GM18520 (cell line): ENCODE measurements around the gene FAHD1.

ENCODE experiments used
- ATAC-seq: cut with Tn5 transposase; IDR thresholded peaks from one replicate; pipeline ENCODE4 v1.9.1; 2021; ENCODE audit not compliant: unreplicated experiment

The FAHD1 gene

DNA sequence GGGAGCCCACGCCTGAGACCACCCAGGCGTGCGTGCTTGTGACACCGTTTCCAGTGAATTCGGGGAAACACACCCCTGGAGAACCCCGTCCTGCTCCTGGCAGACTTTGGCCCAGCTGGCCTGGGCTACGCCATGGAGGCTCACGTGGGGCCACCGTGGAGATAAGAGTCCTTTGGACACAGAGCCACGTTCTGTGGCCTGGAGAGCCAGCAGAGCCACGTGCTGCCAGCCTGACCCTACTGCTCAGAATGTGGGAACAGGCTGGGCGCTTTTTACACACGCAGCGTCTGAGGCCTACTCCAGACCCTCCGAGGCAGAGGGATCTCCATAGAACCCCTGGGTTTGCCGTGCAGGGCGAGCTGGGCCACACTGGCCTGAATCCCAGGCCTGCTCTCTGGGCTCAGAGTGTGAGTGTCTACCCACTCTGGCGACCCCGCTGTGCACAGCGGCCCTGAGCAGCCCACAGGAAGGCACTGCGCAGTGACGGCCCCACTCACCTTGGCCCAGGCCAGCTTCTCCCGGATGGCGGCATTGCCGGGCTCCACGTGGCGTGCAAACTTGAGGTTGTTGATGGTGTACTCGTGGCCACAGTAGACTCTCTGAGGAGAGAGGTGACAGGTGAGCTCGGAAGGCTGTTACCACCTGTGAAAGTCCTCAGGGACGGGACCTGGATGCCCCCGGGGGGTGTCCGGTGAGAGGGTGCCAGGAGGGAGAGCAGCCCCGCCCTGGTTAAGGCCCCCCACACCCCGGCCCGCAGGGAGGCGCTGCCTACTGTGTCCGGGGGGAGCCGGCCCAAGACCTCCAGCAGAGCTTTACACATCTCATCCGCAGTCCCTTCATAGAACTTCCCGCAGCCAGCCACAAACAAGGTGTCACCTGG is 10.4 kb upstream of the FAHD1 start:
- ATAC-seq = no peak

DNA sequence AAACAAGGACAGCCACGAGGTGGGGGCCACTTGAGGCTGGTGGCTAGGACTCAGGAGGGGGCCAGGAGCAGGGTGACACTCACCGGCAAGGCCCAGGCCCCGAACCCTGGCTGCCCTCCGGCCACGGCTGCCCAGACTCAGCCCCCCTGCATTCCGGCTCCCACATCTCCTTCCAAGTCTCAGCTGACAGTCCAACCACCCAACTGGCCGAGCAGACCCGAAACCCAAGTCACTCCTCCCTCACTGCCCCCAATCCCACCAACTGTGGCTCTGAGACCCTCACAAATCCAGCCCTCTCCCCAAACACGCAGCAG is 9.8 kb upstream of the FAHD1 start:
- no peak for ATAC-seq

DNA sequence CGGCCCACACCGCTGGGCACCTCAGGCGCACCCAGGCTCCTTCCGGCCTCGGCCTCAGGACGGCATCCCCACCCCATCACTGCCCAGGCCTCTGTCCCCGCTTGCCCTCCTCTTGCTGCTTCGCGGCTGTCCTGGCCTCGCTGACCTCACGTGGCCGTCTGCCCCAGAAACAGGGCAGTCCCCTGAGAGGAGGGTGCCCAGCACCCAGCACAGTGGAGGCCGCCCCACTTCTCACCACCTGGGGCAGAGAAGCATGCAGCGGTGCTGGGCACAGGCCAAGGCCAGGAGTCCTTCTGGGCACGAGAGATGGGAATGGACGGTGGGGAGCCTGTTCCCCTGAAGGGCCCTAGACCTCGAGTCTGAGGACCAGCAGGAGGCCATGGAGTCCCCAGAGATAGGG is 9.3 kb upstream of the FAHD1 start:
- ATAC-seq = no peak

DNA sequence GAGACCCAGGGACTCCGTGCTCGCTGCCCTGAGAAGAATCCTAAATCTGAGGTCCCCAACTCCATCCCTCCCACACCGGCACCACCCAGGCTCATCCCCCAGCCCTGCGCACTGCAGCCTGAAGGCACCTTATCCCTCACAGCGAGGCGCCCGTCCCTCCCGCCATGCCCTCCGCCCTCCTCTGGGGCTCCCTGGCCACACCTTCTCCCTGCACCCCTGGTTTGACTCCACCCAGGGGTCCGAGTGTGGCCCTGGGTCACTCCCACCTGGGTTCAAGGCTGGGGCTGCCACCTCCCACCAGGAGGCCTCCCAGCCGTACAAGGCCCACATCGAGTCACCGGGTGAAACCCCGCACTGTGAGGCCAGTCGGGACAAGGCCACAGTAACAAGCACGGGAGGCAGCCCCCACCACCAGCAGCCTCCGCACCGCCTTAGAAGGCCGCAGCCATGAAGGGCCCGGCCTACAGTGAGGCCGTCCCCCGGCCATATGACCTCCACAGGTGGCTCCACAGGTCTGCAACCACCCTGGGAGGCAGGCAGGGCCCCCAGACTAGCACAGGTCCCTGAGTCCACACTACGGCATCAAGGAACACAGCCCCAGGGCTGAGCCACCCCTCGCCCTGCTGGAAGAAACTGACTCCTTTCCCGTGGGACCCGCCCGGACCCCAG is 8.7 kb upstream of the FAHD1 start:
- ATAC-seq = no peak

DNA sequence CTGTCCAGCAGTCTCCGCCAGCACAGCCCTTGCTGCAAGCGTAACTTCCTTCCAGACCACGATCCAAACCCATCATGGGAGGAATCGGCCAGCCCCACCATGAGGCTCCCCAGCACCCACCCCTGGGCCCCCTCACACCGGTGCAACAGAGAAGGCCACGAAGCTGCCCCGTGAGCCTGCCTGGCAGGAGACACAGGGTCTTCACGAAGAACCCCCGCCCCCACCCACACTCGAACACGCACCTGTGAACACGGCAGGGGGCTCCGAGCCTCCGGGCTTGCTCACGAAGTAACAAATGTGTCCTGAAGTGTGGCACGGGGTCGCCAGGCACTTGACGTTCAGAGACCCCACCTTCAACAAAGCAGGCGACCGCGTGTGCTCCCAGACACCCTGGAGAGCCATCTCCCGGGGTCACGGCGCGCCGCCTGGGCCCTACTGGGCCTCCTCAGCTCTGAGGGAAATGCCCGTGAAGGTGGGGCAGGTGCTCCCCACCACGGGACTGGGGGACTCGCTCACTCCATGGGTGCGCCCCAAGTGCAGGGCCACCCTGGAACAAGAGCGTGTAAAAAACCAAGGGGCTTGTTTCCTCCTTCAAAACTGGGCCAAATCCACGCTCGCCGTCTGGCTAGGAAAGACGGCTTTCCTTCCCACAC is 8.0 kb upstream of the FAHD1 start:
- ATAC-seq = no peak

GRCh38 chr16:1819611-1820010 is 7.4 kb upstream of the FAHD1 start:
- no peak for ATAC-seq

GRCh38 chr16:1820096-1820945 is 6.7 kb upstream of the FAHD1 start:
- no peak for ATAC-seq

GRCh38 chr16:1820946-1821290 is 6.1 kb upstream of the FAHD1 start:
- no peak for ATAC-seq

DNA sequence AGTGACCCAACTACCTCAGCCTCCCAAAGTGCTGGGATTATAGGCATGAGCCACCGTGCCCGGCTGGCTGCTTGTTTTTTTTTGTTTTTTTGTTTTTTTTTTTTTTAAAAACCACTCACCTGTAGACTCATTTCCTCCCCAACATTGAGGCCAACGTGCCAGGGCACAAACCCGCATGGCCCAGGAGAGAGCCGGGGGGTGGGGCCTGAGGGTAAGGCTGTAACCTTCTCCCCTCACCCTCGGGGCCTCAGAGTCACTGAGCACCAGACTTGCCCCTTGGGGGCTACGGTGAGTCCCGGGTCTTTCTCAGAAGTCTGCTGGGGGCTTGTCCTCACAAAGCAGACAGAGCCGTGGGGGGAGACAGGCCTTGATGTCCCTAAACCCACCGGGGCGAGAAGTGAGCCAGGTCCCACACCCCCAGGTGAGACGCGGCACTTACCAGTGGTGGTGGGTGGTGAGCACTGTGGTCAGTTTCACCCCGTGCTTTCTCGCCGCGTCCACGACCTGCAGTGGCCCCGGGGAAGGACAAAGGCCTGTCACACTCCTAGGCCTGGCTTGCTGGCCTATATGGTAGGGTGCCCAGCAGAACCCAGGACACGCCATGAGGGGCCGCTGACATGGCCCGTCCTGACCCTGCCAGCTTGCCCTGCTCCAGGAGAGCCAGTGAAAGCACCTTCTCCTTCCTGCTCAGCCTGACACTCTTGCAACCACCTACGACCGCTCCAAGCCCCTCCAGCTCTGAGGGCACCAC is 5.0 kb upstream of the FAHD1 start:
- ATAC-seq = no peak

DNA sequence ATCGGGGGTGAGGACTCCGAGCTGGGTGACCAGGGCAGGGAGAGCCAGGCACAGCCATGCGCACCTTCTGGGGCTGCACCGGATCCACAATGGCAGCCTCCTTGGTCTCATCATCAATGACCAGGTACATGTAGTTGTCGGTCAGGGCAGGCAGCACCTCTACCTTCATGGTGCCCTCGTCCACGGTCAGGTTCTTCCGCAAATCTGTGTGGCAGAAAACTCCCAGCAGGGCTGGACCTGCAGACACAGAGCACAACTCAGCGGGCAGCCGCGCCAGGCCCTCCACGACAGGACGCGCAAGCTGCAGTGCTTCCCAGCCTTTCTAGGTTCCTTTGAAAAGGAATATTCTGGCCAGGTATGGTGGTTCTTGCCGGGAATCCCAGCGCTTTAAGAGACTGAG is 4.2 kb upstream of the FAHD1 start:
- no peak for ATAC-seq

DNA sequence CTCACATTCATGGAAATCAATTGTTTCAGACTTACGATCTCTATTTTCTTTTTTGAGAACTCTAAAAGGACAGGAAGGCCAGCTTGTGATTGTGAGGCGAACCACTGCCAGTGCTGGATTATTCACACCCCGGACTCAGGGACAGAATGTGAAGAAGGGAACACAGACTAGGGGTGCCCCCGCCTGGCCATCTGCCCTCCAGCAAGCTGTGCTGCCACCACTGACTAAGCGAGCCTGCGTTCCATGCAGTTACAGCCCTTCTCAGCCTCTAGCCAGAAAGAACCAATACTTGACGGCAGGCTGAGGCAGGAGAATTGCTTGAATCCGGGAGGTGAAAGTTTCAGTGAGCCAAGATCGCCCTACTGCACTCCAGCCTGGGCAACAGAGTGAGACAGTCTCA is 3.2 kb upstream of the FAHD1 start:
- no peak for ATAC-seq

- ATAC-seq = no peak
Observed at GRCh38 chr16:1825381-1825863, 1.6 kb upstream of the FAHD1 start.

DNA sequence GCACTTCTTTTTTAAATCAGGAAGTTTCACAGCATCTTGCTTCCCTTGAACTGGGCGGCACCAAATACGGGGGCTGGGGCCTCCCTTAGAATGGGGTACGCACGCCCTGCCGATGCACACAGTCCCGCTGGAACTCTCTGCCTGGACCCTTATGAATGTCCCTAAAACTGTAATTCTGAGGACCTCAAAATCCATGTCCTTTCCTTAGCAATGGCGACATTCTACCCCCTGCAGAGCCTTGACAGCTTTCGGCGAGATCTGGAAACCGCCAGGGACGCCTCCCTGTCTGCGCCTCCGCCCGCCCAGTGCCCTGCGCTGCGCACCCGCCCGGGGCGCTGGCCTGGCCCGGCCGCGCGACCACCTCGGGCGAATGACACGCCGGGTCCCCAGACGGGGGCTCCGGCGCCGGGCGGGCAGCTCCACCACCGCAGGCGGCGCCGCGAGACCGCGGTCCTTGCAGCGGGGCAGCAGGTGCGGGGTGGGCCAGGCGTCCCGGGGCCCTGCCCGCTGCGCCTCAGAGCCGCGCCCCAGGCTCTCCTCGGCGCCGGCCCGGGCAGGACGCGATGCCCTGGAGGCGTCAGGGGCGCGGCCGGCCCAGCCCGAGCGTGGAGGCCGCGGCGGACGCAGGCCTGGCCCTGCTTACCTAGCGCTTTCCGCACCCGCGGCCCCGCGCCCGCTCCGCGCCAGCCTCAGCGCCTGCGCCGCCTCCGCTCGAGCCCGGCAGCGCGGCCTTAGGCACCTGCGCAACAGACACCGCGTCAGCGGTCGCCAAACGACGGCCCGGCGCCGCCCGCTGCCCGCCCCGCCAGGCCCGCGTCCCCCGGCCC is 929 bp upstream of the FAHD1 start:
- ATAC-seq = peak; percentile 42

GRCh38 chr16:1828645-1829410 is 1.8 kb downstream of the FAHD1 start:
- ATAC-seq = no peak

- no peak for ATAC-seq
Observed at GRCh38 chr16:1830213-1830612, 3.2 kb downstream of the FAHD1 start.

- ATAC-seq = no peak
Observed at GRCh38 chr16:1831186-1832075, 4.4 kb downstream of the FAHD1 start.

- ATAC-seq = no peak
Observed at GRCh38 chr16:1832838-1833454, 5.9 kb downstream of the FAHD1 start.
